ENCODE data around the gene FOXA2.

DNA sequence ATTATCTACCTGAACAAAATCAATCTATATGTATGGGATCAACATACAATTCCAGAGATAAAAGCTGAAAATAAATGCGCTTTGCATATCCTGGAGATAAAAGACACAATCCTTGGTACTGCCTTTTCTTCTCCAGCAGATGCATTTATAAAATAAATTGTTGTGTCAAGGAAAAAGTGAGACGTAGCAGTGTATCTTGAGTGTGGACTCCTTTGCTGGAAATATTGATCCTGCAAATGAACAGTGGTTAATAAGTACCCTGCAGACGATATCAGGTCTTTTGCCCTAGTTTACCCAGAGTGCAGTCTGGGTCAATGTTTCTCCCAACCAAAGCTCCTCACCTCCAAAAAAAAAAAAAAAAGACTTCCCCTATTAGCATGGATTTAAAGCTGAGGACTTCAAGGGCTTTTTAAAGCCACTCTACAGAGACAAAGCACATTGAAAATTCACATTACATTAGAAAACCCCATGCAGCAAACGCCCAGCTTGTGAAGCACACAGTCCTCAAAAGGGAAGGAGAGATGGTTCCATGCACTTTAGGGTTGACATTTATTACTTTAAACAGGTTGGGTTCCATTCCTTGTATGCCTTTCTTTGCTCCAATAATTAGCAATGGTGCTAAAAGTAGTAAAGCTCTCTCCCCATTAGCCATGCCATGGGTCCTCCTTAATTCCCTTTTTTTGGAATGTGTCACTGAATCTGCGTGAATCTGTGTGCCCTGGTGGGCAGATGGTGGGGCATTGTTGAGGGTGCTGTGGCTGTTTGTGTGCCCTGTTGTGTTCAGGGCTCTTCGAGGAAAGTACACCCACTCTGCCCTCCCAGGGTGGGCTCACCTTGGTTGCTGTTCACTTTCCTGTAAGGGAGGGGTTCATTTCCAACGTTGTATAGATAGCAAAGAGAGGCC lies 21.1 kb downstream of the FOXA2 start:
- TF ChIP-seq EZH2 (IDR thresholded peaks at IDR 0.05; ENCODE audit: borderline replicate concordance, insufficient read depth, low read length, poor library complexity, severe bottlenecking) (no peak), TAF1 (IDR thresholded peaks at IDR 0.05; ENCODE audit: low read depth) (no peak), POLR2AphosphoS5 (IDR thresholded peaks at IDR 0.05) (no peak), EP300 (conservative IDR thresholded peaks at IDR 0.05; ENCODE audit: poor library complexity, severe bottlenecking) (no peak)
- TF ChIP-seq, protein P1, sequence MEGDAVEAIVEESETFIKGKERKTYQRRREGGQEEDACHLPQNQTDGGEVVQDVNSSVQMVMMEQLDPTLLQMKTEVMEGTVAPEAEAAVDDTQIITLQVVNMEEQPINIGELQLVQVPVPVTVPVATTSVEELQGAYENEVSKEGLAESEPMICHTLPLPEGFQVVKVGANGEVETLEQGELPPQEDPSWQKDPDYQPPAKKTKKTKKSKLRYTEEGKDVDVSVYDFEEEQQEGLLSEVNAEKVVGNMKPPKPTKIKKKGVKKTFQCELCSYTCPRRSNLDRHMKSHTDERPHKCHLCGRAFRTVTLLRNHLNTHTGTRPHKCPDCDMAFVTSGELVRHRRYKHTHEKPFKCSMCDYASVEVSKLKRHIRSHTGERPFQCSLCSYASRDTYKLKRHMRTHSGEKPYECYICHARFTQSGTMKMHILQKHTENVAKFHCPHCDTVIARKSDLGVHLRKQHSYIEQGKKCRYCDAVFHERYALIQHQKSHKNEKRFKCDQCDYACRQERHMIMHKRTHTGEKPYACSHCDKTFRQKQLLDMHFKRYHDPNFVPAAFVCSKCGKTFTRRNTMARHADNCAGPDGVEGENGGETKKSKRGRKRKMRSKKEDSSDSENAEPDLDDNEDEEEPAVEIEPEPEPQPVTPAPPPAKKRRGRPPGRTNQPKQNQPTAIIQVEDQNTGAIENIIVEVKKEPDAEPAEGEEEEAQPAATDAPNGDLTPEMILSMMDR (IDR thresholded peaks at IDR 0.05; ENCODE audit: poor library complexity, severe bottlenecking): no peak
- TF ChIP-seq, protein P2, sequence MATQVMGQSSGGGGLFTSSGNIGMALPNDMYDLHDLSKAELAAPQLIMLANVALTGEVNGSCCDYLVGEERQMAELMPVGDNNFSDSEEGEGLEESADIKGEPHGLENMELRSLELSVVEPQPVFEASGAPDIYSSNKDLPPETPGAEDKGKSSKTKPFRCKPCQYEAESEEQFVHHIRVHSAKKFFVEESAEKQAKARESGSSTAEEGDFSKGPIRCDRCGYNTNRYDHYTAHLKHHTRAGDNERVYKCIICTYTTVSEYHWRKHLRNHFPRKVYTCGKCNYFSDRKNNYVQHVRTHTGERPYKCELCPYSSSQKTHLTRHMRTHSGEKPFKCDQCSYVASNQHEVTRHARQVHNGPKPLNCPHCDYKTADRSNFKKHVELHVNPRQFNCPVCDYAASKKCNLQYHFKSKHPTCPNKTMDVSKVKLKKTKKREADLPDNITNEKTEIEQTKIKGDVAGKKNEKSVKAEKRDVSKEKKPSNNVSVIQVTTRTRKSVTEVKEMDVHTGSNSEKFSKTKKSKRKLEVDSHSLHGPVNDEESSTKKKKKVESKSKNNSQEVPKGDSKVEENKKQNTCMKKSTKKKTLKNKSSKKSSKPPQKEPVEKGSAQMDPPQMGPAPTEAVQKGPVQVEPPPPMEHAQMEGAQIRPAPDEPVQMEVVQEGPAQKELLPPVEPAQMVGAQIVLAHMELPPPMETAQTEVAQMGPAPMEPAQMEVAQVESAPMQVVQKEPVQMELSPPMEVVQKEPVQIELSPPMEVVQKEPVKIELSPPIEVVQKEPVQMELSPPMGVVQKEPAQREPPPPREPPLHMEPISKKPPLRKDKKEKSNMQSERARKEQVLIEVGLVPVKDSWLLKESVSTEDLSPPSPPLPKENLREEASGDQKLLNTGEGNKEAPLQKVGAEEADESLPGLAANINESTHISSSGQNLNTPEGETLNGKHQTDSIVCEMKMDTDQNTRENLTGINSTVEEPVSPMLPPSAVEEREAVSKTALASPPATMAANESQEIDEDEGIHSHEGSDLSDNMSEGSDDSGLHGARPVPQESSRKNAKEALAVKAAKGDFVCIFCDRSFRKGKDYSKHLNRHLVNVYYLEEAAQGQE (IDR thresholded peaks at IDR 0.05; ENCODE audit: borderline replicate concordance): no peak
